Suprapubic skin (tissue), 4 donors: ENCODE results near the gene TRIP13.
"Not testable (repeated sequence)": the region's sequence is repeated elsewhere in the genome, so short reads cannot be mapped to it uniquely, and the experiment has no call there.

Experiments
- POLR2A ChIP-seq, 2 donors: fragments of 450-650 bp; IDR thresholded peaks; one replicate each; pipeline ENCODE4 v1.6.1; 2017; ENCODE audit warnings: antibody characterized with exemption in 2 of 2, mild to moderate bottlenecking in 2 of 2, moderate library complexity in 2 of 2
- POLR2AphosphoS5 ChIP-seq, 3 donors: sonication (generic); formaldehyde crosslinking; IDR thresholded peaks; one replicate each; pipeline ENCODE4 v1.6.1; 2017; ENCODE audit warnings: antibody characterized with exemption in 3 of 3
- TF ChIP-seq, protein P1 (sequence below), 2 donors: fragments of 200-600 bp in 1 of 2; fragments of 450-650 bp in 1 of 2; sonication (generic) in 1 of 2; IDR thresholded peaks; one replicate each; pipeline ENCODE4 v1.5.1; 2016 to 2019; ENCODE audit warnings: antibody characterized with exemption in 2 of 2, mild to moderate bottlenecking in 1 of 2, moderate library complexity in 1 of 2

DNA sequence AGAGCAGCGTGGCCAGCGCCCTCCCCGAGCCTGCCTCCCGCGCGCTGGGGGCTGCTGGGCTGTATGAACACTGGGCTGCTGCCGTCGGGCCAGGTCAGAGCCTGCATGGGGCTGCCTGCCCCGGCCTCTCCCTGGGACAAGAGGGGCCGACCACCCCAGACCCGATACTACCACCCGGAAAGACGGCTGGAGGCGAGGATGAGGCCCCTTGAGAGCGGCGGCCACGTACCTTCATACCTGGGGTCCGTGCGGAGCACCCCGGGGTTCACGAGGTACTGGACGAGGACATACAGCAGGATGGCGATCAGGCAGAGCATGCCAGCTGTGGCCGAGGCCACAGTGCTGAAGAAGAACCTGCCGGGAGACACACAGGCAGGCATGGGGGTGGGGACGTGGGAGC, 49.3 kb upstream of the TRIP13 start:
- TF ChIP-seq, protein P1, sequence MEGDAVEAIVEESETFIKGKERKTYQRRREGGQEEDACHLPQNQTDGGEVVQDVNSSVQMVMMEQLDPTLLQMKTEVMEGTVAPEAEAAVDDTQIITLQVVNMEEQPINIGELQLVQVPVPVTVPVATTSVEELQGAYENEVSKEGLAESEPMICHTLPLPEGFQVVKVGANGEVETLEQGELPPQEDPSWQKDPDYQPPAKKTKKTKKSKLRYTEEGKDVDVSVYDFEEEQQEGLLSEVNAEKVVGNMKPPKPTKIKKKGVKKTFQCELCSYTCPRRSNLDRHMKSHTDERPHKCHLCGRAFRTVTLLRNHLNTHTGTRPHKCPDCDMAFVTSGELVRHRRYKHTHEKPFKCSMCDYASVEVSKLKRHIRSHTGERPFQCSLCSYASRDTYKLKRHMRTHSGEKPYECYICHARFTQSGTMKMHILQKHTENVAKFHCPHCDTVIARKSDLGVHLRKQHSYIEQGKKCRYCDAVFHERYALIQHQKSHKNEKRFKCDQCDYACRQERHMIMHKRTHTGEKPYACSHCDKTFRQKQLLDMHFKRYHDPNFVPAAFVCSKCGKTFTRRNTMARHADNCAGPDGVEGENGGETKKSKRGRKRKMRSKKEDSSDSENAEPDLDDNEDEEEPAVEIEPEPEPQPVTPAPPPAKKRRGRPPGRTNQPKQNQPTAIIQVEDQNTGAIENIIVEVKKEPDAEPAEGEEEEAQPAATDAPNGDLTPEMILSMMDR (IDR thresholded peaks at IDR 0.05): not testable (repeated sequence)
- not testable (repeated sequence) for TF ChIP-seq POLR2A, POLR2AphosphoS5 (IDR thresholded peaks at IDR 0.05)
